ENCODE results near the gene ROM1. TPM values are rescaled to one million over a fixed set of nuclear protein-coding genes. Genes with fewer than 3 reads are reported as not detected.
"Not testable (repeated sequence)": the region's sequence is repeated elsewhere in the genome, so short reads cannot be mapped to it uniquely, and the experiment has no call there.

The ROM1 gene
- total RNA-seq, 1 donor from 2014 or later: 2.4 TPM

DNA sequence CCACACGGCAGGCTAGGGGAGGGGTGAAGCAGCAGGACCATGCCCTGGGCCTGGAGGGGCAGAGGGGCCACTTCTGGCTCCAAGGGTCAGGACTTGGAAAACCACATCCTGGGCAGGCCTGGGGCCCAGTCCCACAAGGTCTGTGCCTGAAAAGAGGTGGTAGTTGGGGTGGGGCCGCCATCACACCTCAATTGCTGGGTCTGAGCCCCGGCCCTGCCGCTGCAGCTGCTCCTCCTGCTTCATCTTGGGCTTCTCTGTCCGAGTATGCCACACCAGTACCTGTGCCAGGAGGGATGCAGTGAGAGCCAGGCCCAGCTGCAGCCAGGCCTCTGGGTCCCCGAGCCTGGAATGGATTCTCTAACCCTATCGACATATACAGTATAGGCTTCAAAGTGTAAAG, 2.5 kb downstream of the ROM1 start:
- Mint-ChIP-seq H3K4me1 (ENCODE audit: low read depth) (peaks cover 18% of the 10 kb centered on the region), H3K9me3 (ENCODE audit: low read depth) (no peaks in the 10 kb centered on the region), H3K36me3 (ENCODE audit: low read depth) (peaks cover 5% of the 10 kb centered on the region), H3K4me3 (ENCODE audit: unreplicated experiment) (no peak overlapping the region), H3K27ac (ENCODE audit: unreplicated experiment) (no peak overlapping the region), H3K27me3 (ENCODE audit: low read depth) (no peaks in the 10 kb centered on the region)
- DNase-seq (ENCODE audit: low spot score): no peak
- TF ChIP-seq, protein P1, sequence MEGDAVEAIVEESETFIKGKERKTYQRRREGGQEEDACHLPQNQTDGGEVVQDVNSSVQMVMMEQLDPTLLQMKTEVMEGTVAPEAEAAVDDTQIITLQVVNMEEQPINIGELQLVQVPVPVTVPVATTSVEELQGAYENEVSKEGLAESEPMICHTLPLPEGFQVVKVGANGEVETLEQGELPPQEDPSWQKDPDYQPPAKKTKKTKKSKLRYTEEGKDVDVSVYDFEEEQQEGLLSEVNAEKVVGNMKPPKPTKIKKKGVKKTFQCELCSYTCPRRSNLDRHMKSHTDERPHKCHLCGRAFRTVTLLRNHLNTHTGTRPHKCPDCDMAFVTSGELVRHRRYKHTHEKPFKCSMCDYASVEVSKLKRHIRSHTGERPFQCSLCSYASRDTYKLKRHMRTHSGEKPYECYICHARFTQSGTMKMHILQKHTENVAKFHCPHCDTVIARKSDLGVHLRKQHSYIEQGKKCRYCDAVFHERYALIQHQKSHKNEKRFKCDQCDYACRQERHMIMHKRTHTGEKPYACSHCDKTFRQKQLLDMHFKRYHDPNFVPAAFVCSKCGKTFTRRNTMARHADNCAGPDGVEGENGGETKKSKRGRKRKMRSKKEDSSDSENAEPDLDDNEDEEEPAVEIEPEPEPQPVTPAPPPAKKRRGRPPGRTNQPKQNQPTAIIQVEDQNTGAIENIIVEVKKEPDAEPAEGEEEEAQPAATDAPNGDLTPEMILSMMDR (IDR thresholded peaks at IDR 0.05): no peak

DNA sequence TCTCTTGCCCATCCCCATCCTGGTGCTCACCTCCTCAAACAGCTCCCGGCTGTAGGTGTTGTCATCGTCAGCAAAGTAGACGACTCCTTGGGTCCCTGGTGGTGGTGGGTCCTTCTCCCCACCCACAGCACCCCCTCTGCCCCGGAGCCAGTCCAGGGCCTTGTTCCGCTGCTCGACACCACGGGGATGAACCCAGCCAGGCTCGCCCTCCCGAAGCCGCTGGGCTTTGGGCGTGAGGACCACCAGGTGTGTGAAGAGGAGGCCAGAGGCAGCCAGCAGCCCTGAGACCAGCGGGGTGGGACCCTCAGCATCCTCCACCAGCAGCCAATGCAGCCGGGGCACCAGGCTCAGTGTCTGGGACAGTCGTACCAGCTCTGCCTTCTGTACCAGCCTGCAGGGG, 3.9 kb downstream of the ROM1 start:
- peaks cover 16% of the 10 kb centered on the region for H3K4me1 Mint-ChIP-seq (ENCODE audit: low read depth)
- not testable (repeated sequence) for H3K27me3 Mint-ChIP-seq (ENCODE audit: low read depth); H3K4me3 Mint-ChIP-seq (ENCODE audit: unreplicated experiment); DNase-seq (ENCODE audit: low spot score); H3K9me3 Mint-ChIP-seq (ENCODE audit: low read depth); H3K27ac Mint-ChIP-seq (ENCODE audit: unreplicated experiment); H3K36me3 Mint-ChIP-seq (ENCODE audit: low read depth)

DNA sequence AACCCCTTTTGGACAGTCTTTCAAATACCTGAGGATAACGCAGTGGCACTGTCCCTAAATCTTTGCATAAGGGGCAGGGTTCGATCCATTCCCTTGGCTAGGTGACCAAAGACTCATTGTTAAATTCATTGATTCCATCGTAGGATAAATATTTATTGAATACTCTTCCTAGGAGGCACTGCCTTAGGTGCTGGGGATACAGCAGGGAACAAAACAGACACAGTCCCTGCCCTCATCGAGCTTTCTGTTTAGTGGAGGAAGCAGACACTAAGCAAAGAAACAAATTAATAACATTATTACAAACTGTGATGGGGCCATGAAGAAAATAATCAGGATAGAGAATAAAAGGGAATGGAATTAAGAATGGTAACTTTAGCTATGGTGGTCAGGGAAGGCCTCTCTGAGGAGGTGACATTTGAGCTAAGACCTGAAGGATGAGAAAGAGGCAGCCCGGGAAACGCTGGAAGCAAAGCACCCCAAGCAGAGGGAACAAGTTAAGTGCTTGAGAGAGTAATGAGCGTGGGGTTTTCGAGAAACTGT, 8.0 kb downstream of the ROM1 start:
- Mint-ChIP-seq H3K9me3 (ENCODE audit: low read depth) (no peaks in the 10 kb centered on the region), H3K27ac (ENCODE audit: unreplicated experiment) (peak overlapping the region; percentile 91), H3K27me3 (ENCODE audit: low read depth) (no peaks in the 10 kb centered on the region), H3K4me3 (ENCODE audit: unreplicated experiment) (peak overlapping the region; percentile 89), H3K36me3 (ENCODE audit: low read depth) (peaks cover 16% of the 10 kb centered on the region), H3K4me1 (ENCODE audit: low read depth) (peaks cover 20% of the 10 kb centered on the region)
- TF ChIP-seq, protein P1 (IDR thresholded peaks at IDR 0.05): no peak
- DNase-seq (ENCODE audit: low spot score): no peak

DNA sequence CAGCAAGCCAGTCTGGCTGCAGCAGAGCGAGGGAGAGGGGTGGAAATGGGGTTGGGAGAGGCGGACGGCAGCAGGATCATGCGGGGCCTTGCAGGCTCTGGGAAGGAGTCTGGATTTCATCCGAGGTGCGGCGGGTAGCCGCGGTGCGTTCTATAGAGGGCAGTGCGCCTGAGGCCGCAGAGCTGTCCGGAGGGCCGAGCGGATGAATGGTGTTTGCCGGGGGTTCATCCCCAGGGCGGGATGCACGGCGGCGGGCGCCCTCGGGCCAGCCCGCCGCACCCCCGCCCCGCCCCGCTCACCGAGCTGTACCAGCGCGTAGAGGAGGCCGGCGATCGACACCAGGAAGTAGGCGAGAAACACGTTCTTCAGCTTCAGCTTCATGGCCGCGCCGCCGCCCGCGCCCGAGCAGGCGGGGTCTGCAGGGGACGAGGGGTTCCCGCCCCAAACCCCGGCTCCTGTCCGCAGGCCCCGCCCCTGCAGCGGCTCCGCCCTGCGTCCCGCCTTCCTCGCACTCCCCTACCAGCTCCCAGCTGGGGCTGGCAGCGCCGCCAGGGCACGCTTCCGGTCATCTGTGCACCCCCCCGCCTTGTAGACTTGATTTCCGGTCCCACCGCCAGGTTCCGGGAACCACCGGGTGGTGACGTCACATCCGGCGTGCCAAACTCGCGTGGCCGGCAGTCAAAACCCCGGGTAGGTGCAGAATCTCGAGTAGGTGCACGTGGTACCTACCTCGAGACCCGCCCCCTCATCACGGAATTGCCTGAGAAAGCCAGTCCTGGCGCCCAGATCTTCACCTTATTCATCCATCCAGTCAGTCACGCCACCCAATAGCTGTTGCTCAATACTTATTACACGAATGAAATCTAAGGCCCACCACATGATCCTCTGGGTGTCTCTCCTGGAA, 8.8 kb downstream of the ROM1 start, which contains the start of gene B3GAT3:
TSS of gene B3GAT3 (minus strand) at position 420 of the 904 bp plus-strand sequence. CDS start at position 381, 39 bp downstream.
- Mint-ChIP-seq H3K36me3 (ENCODE audit: low read depth) (peaks cover 20% of the 10 kb centered on the region), H3K4me3 (ENCODE audit: unreplicated experiment) (peak within 1 kb of the TSS; percentile 89), H3K27ac (ENCODE audit: unreplicated experiment) (peak within 1 kb of the TSS; percentile 96), H3K4me1 (ENCODE audit: low read depth) (peaks cover 20% of the 10 kb centered on the region), H3K27me3 (ENCODE audit: low read depth) (no peaks in the 10 kb centered on the region), H3K9me3 (ENCODE audit: low read depth) (no peaks in the 10 kb centered on the region)
- peak; percentile 99 for DNase-seq (ENCODE audit: low spot score)
- TF ChIP-seq, protein P1 (IDR thresholded peaks at IDR 0.05): peak; percentile 30

DNA sequence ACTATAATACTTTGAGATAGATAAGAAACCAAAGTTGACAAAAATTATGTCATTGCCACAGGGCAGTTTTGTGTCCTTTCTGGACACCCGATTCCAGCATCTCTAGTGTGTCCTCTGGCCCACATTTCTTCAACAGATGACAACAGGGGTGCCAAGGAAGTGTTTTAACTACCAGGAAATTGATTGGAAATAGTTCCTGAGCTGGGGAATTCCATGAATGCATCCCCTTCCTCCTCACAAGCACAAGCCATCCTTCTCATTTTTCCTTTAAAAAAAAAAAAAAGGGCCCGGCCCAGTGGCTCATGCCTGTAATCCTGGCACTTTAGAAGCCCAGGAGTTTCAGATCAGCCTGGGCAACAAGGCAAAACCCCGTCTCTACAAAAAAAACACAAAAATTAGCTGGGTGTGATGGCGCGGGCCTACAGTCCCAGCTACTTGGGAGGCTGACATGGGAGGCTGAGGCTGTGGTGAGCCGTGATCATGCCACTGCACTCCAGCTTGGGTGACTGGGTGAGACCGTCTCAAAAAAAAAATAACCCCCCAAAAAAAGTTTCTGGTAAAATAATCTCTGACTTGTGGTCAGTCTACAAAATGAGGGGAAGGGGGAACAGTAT, 9.5 kb downstream of the ROM1 start:
- H3K27ac Mint-ChIP-seq (ENCODE audit: unreplicated experiment): peak overlapping the region; percentile 96
- H3K4me3 Mint-ChIP-seq (ENCODE audit: unreplicated experiment): peak overlapping the region; percentile 89
- no peaks in the 10 kb centered on the region for H3K27me3 Mint-ChIP-seq (ENCODE audit: low read depth)
- H3K4me1 Mint-ChIP-seq (ENCODE audit: low read depth): peaks cover 20% of the 10 kb centered on the region
- TF ChIP-seq, protein P1 (IDR thresholded peaks at IDR 0.05): no peak
- H3K36me3 Mint-ChIP-seq (ENCODE audit: low read depth): peaks cover 23% of the 10 kb centered on the region
- no peak for DNase-seq (ENCODE audit: low spot score)
- no peaks in the 10 kb centered on the region for H3K9me3 Mint-ChIP-seq (ENCODE audit: low read depth)
